GM13976 (cell line): ENCODE results near the gene PTGES2.
A peak's percentile ranks its signal among the peaks of the same experiment; 100 is the strongest.

ENCODE experiments used
- DNase-seq: peaks from one replicate; pipeline ENCODE4 v3.0.0; 2012; ENCODE audit warnings: low spot score
- CTCF ChIP-seq: IDR thresholded peaks from 2 replicates; pipeline ENCODE4 v1.5.1; 2012; ENCODE audit warnings: borderline replicate concordance, mild to moderate bottlenecking; ENCODE audit not compliant: insufficient read depth; ENCODE audit errors: extremely low read depth, missing control alignments, control extremely low read depth
- in situ Hi-C: fragments of 300-500 bp; cut with MboI; formaldehyde crosslinking; loops from one replicate; pipeline ENCODE4 v1.12.0; 2022; ENCODE audit warnings: low sequenced_read_pairs, mixed read lengths, inconsistent platforms; ENCODE audit not compliant: unreplicated experiment

Gene PTGES2

GRCh38 chr9:128127568-128127989, at the start of gene PTGES2:
Gene PTGES2 (minus strand): TSS chr9:128127729. CDS start chr9:128127717, 12 bp downstream.
- DNase-seq = peak; percentile 82
- in situ Hi-C loops = no loop called here
- no peak for TF ChIP-seq CTCF

GRCh38 chr9:128175726-128176125, 48.2 kb upstream of the PTGES2 start:
- no peak for TF ChIP-seq CTCF
- DNase-seq = no peak
- in situ Hi-C loops = no loop called here

- DNase-seq = no peak
- TF ChIP-seq CTCF = no peak
- in situ Hi-C loops = no loop called here
These were observed 47.6 kb upstream of the PTGES2 start for GRCh38 chr9:128175102-128175563.

- no peak for DNase-seq
- in situ Hi-C loops = no loop called here
- no peak for TF ChIP-seq CTCF
These were observed 46.5 kb upstream of the PTGES2 start for GRCh38 chr9:128174062-128174461.

- no peak for TF ChIP-seq CTCF
- no peak for DNase-seq
- in situ Hi-C loops = no loop called here
These were observed 42.4 kb upstream of the PTGES2 start for GRCh38 chr9:128169925-128170324.

GRCh38 chr9:128169492-128169891, 42.0 kb upstream of the PTGES2 start:
- no peak for TF ChIP-seq CTCF
- in situ Hi-C loops = no loop called here
- no peak for DNase-seq

- TF ChIP-seq CTCF = no peak
- in situ Hi-C loops = no loop called here
- no peak for DNase-seq
These were observed 41.3 kb upstream of the PTGES2 start for GRCh38 chr9:128168731-128169308.
